HEK293 (cell line): Measurements from ENCODE around the gene ZNF423.

Experiments used
- CTCF ChIA-PET: fragments of 350-600 bp; formaldehyde crosslinking; extraction: SDS; loops from one replicate; lab custom pipeline; 2021; ENCODE audit warnings: antibody characterized with exemption; lab: Yijun Ruan, JAX
- POLR2A ChIA-PET: fragments of 300-600 bp; formaldehyde crosslinking; extraction: SDS; loops from one replicate; lab custom pipeline; 2020; ENCODE audit warnings: antibody characterized with exemption, inconsistent platforms; lab: Yijun Ruan, JAX
- H3K27ac ChIP-seq: fragments of 200-500 bp; sonication (Bioruptor generic); 2 replicates; pipeline ENCODE4 v1.5.1; 2014; ENCODE audit warnings: low read depth, low read length, control low read depth, inconsistent platforms; ENCODE audit errors: extremely low read depth
- H3K36me3 ChIP-seq, 2 experiments: fragments of 200-500 bp in 1 of 2; sonication (Bioruptor generic) in 1 of 2; 1 replicate in 1 of 2; 2 replicates in 1 of 2; pipeline ENCODE4 v1.5.1; 2014 to 2017; ENCODE audit warnings: inconsistent platforms in 2 of 2, low read length in 2 of 2; ENCODE audit not compliant: control insufficient read depth in 2 of 2, insufficient read depth in 1 of 2
- H3K4me1 ChIP-seq: fragments of 200-500 bp; sonication (Bioruptor generic); 2 replicates; pipeline ENCODE4 v1.5.1; 2014; ENCODE audit warnings: mild to moderate bottlenecking, low read length, inconsistent platforms; ENCODE audit not compliant: control insufficient read depth, insufficient read depth
- H3K4me3 ChIP-seq: 2 replicates; pipeline ENCODE4 v1.5.1; 2011; ENCODE audit warnings: low read depth, mild to moderate bottlenecking, control low read depth, low read length, moderate library complexity
- H3K9me3 ChIP-seq: fragments of 200-500 bp; sonication (Bioruptor generic); 2 replicates; pipeline ENCODE4 v1.5.1; 2014; ENCODE audit warnings: low read depth, low read length, inconsistent platforms; ENCODE audit not compliant: control insufficient read depth, insufficient read depth
- EGR2 ChIP-seq: fragments of 450-650 bp; formaldehyde crosslinking; IDR thresholded peaks from 2 replicates; pipeline ENCODE4 v1.5.1; 2016; ENCODE audit warnings: low read depth, missing biosample characterization, missing genetic modification characterization
- FEZF1 ChIP-seq: fragments of 450-650 bp; formaldehyde crosslinking; IDR thresholded peaks from 2 replicates; pipeline ENCODE4 v1.5.1; 2016; ENCODE audit warnings: missing biosample characterization, missing genetic modification characterization
- KLF1 ChIP-seq: fragments of 450-650 bp; formaldehyde crosslinking; IDR thresholded peaks from 2 replicates; pipeline ENCODE4 v1.5.1; 2016; ENCODE audit warnings: missing biosample characterization, missing genetic modification characterization
- MZF1 ChIP-seq: fragments of 450-650 bp; formaldehyde crosslinking; IDR thresholded peaks from 2 replicates; pipeline ENCODE4 v1.5.1; 2017; ENCODE audit warnings: missing biosample characterization, missing genetic modification characterization, borderline replicate concordance
- SCRT1 ChIP-seq: fragments of 450-650 bp; formaldehyde crosslinking; IDR thresholded peaks from 2 replicates; pipeline ENCODE4 v1.5.1; 2016; ENCODE audit warnings: missing biosample characterization, missing genetic modification characterization, borderline replicate concordance
- ZBTB17 ChIP-seq: fragments of 450-650 bp; formaldehyde crosslinking; IDR thresholded peaks from 2 replicates; pipeline ENCODE4 v1.5.1; 2016; ENCODE audit warnings: missing biosample characterization, missing genetic modification characterization
- ZNF274 ChIP-seq, 2 experiments: fragments of 200-500 bp in 1 of 2; fragments of 450-650 bp in 1 of 2; sonication (Bioruptor generic) in 1 of 2; formaldehyde crosslinking in 1 of 2; IDR thresholded peaks; 2 replicates each; pipeline versions ENCODE4 v1.5.1 to v1.6.1; 2014 to 2016; ENCODE audit warnings: borderline replicate concordance in 1 of 2, inconsistent platforms in 1 of 2, low read length in 1 of 2, missing biosample characterization in 1 of 2, missing genetic modification characterization in 1 of 2
- ZNF324 ChIP-seq: fragments of 450-650 bp; formaldehyde crosslinking; IDR thresholded peaks from 2 replicates; pipeline ENCODE4 v1.5.1; 2016; ENCODE audit warnings: missing biosample characterization, missing genetic modification characterization
- ZNF37A ChIP-seq: fragments of 450-650 bp; IDR thresholded peaks from 2 replicates; pipeline ENCODE4 v1.5.1; 2018; ENCODE audit warnings: missing biosample characterization, missing genetic modification characterization
- ZNF423 ChIP-seq: fragments of 450-650 bp; formaldehyde crosslinking; IDR thresholded peaks from 2 replicates; pipeline ENCODE4 v1.5.1; 2016; ENCODE audit warnings: missing biosample characterization, missing genetic modification characterization
- ZNF426 ChIP-seq: fragments of 450-650 bp; formaldehyde crosslinking; IDR thresholded peaks from 2 replicates; pipeline ENCODE4 v1.5.1; 2017; ENCODE audit warnings: missing biosample characterization, missing genetic modification characterization, mild to moderate bottlenecking, inconsistent platforms, moderate library complexity
- ZNF501 ChIP-seq: fragments of 450-650 bp; formaldehyde crosslinking; IDR thresholded peaks from 2 replicates; pipeline ENCODE4 v1.5.1; 2016; ENCODE audit warnings: missing biosample characterization, missing genetic modification characterization
- ZNF510 ChIP-seq: fragments of 450-650 bp; formaldehyde crosslinking; IDR thresholded peaks from 2 replicates; pipeline ENCODE4 v1.5.1; 2018; ENCODE audit warnings: mild to moderate bottlenecking, missing genetic modification characterization, missing biosample characterization; ENCODE audit not compliant: insufficient replicate concordance
- ZNF548 ChIP-seq: fragments of 450-650 bp; formaldehyde crosslinking; IDR thresholded peaks from 2 replicates; pipeline ENCODE4 v1.5.1; 2016; ENCODE audit warnings: missing biosample characterization, missing genetic modification characterization
- ZNF558 ChIP-seq: fragments of 450-650 bp; formaldehyde crosslinking; IDR thresholded peaks from 2 replicates; pipeline ENCODE4 v1.5.1; 2016; ENCODE audit warnings: missing biosample characterization, missing genetic modification characterization
- ZNF654 ChIP-seq: fragments of 450-650 bp; formaldehyde crosslinking; IDR thresholded peaks from 2 replicates; pipeline ENCODE4 v1.5.1; 2016; ENCODE audit warnings: low read depth, missing biosample characterization, missing genetic modification characterization
- TF ChIP-seq, protein P1 (sequence below): fragments of 450-650 bp; formaldehyde crosslinking; IDR thresholded peaks from 2 replicates; pipeline ENCODE4 v1.5.1; 2017; ENCODE audit warnings: missing biosample characterization, missing genetic modification characterization
- TF ChIP-seq, protein P2 (sequence below): fragments of 450-650 bp; formaldehyde crosslinking; IDR thresholded peaks from 2 replicates; pipeline ENCODE4 v1.5.1; 2016; ENCODE audit warnings: missing biosample characterization, missing genetic modification characterization, borderline replicate concordance
- TF ChIP-seq, protein P3 (sequence below): fragments of 450-650 bp; formaldehyde crosslinking; IDR thresholded peaks from 2 replicates; pipeline ENCODE4 v1.5.1; 2016; ENCODE audit warnings: missing biosample characterization, missing genetic modification characterization
- TF ChIP-seq, protein P4 (sequence below): fragments of 450-650 bp; formaldehyde crosslinking; IDR thresholded peaks from 2 replicates; pipeline ENCODE4 v1.5.1; 2017; ENCODE audit warnings: missing biosample characterization, missing genetic modification characterization

Gene ZNF423

DNA sequence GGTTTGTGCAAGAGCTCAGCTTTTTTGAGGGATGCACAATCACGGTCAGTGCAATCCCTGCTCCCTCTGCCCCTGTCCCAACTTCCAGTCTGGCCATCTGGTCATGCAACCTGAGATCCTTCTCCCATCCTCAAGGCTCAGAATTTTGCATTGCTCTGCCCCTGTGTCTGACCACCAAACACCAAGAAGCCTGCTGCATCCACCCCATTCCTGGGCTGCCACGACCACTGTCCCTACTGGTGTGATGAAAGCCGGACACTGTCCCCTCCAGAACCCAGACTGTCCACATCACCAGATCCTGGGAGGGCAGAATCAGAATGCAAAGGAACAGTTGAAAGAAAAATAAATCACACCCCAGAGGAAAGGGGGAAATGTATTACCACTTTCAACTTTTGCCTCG lies 251.3 kb downstream of the ZNF423 start (continued):
- TF ChIP-seq ZNF324 (tag by site-specific recombination) (no peak), ZNF37A (tag by site-specific recombination) (no peak), ZNF654 (tag by site-specific recombination) (no peak)

DNA sequence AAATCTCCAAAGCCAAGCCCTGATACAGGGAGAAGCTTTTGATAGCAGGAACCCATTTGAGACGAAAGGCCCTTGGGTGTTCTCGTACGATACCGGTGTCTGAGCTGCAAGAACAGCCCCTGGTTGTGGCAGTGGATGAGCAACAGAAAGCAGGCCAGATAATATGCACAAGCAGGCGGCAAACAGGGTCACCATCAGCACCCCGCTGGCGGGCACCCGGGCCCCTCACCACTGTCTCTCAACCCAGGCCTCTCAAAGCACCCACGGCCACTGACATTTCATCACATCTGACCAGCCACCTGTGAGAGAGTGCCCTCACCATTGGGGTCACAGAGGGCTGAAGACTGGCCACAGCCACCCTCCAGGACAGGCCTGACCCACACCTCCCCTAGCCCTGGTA lies 252.0 kb downstream of the ZNF423 start:
- Histone ChIP-seq H3K4me1 (0 out of 2 replicates have a peak, but pooled peaks cover 2% of the 10 kb centered on the region), H3K27ac (no peak overlapping the region), H3K9me3 (no peaks in the 10 kb centered on the region), H3K36me3 (no peaks in the 10 kb centered on the region), H3K4me3 (no peak overlapping the region)
- CTCF ChIA-PET: interaction anchor here (1.5 kb wide), 1 partner anchor 11 kb away, joined by 5 read pairs; no protein-coding TSS in a partner anchor
- POLR2A ChIA-PET: no interaction called here
- TF ChIP-seq ZNF510 (tag by site-specific recombination): no peak
- no peak for TF ChIP-seq ZNF501
- no peak for TF ChIP-seq MZF1 (tag by site-specific recombination)
- TF ChIP-seq ZBTB17 (tag by site-specific recombination): no peak
- TF ChIP-seq ZNF654 (tag by site-specific recombination): no peak
- TF ChIP-seq FEZF1 (tag by site-specific recombination): no peak
- no peak for TF ChIP-seq ZNF558
- no peak for TF ChIP-seq EGR2

DNA sequence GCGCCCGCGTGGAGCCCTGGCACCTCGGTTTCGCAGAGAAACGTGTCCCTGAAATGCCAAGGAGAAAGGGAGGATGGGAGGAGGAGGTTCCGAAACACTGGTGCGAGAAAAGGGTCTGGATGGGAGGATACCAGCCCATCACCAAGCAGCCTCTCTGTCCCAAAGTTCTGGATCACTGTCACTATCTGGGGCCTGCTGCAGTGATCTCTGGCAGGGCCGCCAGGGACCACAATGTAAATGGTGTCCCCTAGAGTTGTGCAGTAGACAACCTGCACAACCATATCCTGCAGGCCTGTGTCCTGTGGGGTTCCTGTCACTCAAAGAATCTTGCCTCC lies 253.0 kb downstream of the ZNF423 start:
- POLR2A ChIA-PET: no interaction called here

More for the DNA sequence above, 253.0 kb downstream of the ZNF423 start:
- CTCF ChIA-PET: interaction anchor here (1.5 kb wide), 1 partner anchor 10 kb away, joined by 5 read pairs; no protein-coding TSS in a partner anchor
- H3K4me3 ChIP-seq: no peak overlapping the region
- no peaks in the 10 kb centered on the region for H3K9me3 ChIP-seq
- 0 out of 2 replicates have a peak, but pooled peaks cover 2% of the 10 kb centered on the region for H3K4me1 ChIP-seq
- TF ChIP-seq ZNF548 (no peak), KLF1 (tag by site-specific recombination) (no peak), ZNF426 (tag by site-specific recombination) (no peak), ZNF274 (IDR thresholded peaks at IDR 0.05; ENCODE audit: low read length) (no peak), ZNF274 (tag by site-specific recombination; IDR thresholded peaks at IDR 0.05; ENCODE audit: borderline replicate concordance) (no peak), SCRT1 (tag by site-specific recombination) (no peak), ZNF423 (tag by site-specific recombination) (no peak)
- TF ChIP-seq, protein P1, sequence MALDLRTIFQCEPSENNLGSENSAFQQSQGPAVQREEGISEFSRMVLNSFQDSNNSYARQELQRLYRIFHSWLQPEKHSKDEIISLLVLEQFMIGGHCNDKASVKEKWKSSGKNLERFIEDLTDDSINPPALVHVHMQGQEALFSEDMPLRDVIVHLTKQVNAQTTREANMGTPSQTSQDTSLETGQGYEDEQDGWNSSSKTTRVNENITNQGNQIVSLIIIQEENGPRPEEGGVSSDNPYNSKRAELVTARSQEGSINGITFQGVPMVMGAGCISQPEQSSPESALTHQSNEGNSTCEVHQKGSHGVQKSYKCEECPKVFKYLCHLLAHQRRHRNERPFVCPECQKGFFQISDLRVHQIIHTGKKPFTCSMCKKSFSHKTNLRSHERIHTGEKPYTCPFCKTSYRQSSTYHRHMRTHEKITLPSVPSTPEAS (tag by site-specific recombination): no peak
- TF ChIP-seq, protein P2, sequence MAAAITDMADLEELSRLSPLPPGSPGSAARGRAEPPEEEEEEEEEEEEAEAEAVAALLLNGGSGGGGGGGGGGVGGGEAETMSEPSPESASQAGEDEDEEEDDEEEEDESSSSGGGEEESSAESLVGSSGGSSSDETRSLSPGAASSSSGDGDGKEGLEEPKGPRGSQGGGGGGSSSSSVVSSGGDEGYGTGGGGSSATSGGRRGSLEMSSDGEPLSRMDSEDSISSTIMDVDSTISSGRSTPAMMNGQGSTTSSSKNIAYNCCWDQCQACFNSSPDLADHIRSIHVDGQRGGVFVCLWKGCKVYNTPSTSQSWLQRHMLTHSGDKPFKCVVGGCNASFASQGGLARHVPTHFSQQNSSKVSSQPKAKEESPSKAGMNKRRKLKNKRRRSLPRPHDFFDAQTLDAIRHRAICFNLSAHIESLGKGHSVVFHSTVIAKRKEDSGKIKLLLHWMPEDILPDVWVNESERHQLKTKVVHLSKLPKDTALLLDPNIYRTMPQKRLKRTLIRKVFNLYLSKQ (tag by site-specific recombination): no peak
- TF ChIP-seq, protein P3, sequence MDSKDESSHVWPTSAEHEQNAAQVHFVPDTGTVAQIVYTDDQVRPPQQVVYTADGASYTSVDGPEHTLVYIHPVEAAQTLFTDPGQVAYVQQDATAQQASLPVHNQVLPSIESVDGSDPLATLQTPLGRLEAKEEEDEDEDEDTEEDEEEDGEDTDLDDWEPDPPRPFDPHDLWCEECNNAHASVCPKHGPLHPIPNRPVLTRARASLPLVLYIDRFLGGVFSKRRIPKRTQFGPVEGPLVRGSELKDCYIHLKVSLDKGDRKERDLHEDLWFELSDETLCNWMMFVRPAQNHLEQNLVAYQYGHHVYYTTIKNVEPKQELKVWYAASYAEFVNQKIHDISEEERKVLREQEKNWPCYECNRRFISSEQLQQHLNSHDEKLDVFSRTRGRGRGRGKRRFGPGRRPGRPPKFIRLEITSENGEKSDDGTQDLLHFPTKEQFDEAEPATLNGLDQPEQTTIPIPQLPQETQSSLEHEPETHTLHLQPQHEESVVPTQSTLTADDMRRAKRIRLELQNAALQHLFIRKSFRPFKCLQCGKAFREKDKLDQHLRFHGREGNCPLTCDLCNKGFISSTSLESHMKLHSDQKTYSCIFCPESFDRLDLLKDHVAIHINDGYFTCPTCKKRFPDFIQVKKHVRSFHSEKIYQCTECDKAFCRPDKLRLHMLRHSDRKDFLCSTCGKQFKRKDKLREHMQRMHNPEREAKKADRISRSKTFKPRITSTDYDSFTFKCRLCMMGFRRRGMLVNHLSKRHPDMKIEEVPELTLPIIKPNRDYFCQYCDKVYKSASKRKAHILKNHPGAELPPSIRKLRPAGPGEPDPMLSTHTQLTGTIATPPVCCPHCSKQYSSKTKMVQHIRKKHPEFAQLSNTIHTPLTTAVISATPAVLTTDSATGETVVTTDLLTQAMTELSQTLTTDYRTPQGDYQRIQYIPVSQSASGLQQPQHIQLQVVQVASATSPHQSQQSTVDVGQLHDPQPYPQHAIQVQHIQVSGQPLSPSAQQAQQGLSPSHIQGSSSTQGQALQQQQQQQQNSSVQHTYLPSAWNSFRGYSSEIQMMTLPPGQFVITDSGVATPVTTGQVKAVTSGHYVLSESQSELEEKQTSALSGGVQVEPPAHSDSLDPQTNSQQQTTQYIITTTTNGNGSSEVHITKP (tag by site-specific recombination): no peak
- TF ChIP-seq, protein P4, sequence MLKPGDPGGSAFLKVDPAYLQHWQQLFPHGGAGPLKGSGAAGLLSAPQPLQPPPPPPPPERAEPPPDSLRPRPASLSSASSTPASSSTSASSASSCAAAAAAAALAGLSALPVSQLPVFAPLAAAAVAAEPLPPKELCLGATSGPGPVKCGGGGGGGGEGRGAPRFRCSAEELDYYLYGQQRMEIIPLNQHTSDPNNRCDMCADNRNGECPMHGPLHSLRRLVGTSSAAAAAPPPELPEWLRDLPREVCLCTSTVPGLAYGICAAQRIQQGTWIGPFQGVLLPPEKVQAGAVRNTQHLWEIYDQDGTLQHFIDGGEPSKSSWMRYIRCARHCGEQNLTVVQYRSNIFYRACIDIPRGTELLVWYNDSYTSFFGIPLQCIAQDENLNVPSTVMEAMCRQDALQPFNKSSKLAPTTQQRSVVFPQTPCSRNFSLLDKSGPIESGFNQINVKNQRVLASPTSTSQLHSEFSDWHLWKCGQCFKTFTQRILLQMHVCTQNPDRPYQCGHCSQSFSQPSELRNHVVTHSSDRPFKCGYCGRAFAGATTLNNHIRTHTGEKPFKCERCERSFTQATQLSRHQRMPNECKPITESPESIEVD (tag by site-specific recombination): no peak
- TF ChIP-seq, all 188 proteins: peak for 0
- no peak overlapping the region for H3K27ac ChIP-seq
- H3K36me3 ChIP-seq: no peaks in the 10 kb centered on the region
